CD4-positive, alpha-beta T cell treated with Interferon alpha-2 for 1 hour (primary cell): ENCODE results near the gene PPARG.

Experiments used
- DNase-seq, 2 donors: peaks; one replicate each; pipeline ENCODE4 v3.0.0-alpha.2; 2020 to 2022

PPARG gene

DNA sequence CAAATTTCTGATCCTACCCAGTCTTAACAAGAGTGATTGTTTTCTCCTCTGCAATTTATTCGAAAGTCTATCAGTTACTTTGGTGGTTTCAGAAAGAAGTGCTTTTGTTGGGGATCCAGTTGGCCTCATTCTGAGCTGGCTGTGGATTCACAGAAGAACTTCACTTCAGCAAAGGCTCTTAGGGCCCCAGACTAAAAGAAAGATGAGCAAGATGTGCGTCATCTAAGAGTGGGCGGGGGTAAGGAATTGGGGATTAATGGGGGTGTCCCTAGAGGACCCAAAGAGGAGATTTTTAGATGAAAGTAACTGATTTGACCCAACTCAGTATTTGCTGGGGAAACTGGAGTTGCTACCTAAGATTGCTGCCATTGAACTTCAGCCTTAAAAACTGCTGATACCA is 131.5 kb downstream of the PPARG start:
- DNase-seq = no peak

DNA sequence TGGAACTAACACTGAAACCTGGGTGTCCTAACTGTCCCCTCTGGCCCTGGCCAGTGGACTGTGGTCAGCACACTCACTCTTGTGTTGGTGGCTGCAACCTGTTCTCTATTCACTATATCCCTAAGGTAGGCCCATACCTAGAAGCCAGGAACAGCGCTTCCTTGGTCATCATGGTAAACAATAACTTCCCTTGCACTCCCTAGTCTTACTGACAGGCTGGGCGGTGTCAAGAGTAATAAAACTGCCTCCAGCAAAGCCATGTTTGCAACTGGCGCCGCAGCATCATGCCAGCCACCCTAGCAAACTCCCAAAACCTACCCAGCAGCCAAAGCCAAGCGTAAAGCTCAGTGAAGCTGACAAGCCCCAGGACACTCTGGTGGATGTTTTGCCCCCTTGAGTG is 132.3 kb downstream of the PPARG start:
- DNase-seq = no peak

DNA sequence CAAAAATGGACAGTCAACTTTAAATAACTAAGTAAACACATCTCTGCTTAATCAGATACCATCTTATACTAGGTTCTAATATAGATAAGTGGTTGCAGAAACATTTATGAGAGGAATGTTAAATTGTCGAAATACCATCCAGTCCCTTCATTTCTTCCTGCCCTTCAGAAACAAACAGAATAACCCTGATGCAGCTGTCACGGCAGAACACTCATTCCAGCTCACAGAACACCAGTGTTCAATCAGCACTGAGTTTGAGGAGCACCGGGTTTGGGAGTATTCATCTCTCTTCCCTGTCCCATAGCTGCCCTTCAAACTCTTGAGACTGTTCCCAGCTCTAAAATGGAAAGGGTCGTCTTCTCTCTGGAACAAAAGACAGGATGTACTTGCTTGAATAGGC is 134.3 kb downstream of the PPARG start:
- no peak for DNase-seq

DNA sequence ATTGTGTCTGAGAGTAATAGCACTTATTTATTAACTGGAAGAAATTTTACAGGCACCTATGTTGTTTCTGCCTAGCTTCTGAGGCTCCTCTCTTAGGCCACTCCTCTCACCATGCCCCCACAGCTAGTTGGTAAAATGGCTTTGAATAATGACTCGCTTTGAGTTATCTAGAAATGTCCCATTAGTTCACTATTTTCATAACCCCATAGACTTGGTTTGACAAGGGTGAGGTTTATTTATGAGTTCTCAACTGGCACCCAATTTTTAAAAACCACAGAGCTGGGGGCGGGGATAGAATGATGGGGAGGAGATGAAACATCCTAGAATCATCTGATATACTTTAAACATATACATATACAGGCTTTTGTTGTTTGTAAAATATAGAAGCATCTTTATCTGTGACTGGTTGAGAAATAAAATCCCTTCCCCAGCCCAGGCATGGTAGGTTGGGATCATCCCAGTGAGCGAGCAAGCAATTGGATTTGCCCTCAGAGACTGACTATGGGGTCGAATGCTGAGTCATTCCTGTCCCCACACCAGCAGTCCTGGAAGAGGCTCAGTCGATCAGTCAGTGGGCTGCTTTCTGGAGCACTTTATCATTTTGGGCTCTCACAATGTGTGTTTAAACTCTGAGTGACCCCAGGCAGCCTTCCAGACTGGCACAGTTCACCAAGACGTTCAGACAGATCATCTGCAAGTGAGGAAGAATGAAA is 135.2 kb downstream of the PPARG start:
- DNase-seq = no peak

DNA sequence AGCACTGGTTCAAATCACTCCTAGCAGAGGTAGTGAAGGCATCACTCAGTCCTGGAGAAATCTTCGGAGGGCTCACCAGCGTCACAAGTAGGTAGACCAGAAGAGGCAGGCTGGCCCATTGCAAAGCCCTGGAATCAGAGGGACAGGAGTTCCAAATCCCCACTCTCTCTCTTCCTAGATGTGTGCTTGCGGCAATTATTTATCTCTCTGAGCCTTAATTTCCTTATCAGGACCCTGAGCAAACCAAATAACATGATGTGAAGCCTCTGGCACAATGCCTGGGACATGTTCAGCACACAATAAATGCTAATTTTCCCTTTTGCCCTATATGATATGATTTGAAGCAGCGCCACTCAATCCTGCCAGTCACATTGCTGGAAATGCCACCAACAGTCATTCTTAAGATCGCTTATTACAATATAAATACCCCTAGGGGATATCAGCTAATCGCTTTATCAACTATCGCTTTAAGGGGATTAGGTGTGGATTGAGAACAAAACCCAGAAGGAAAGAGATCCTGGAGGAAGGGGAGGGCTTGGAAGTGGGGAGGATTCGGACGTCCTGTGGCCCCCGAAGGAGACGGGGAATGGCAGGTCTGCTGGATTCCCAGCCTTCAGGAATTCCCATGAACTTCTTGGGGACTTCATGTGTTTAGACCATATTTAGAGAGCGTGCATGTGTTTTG is 135.9 kb downstream of the PPARG start:
- DNase-seq = no peak

DNA sequence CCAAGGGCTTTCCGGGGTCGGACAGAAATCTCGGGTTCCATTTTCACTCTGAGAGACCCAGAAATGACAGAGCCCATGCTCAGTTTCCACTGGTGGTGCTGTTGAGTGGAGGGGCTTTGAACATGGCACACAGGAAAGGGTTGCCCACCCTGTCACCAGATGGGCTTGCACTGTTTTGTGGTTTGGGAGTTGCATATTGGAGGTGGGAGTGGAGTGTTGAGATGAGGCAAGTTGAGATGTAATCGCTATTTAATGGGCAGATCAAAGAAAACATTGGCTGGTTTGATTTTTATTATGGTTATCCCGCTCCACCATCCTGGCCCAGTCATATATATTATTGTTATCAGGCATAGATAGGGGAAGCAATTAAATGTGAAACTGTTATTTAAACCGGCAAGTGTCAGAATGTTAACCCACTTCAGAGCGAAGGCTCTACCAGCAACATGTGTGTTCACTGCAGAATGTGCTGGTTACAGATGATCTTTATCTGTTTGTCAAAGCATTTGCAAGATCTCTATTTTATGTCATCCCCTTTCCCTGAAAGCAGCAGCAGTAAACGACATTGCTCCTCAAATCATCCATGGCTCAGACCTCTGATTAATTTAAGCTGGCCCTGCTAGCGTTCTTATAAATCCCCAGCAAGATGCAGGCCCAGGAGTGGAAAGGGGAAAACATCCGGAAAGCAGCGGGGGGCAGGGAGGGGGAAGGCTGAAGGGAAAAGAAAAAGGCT is 137.1 kb downstream of the PPARG start:
- no peak for DNase-seq

DNA sequence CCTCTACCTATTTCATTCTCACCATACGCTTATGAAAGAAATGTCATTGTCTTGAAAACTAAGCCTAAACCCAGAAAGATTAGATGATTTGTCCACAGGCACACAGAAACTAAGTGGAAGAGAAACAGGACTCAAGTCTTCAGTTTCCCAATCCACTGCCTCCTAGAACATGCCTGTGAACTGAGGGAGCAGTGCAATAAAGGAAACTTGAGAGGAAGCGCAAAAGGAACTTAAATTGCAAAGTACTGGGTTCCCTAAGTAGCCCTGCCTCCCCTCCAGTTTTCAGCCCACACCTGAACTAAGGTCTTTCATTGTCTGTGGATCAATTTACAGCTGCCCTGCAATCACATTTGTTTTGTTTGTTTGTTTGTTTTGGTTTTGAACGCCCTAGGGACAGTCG is 138.7 kb downstream of the PPARG start:
- DNase-seq = no peak

DNA sequence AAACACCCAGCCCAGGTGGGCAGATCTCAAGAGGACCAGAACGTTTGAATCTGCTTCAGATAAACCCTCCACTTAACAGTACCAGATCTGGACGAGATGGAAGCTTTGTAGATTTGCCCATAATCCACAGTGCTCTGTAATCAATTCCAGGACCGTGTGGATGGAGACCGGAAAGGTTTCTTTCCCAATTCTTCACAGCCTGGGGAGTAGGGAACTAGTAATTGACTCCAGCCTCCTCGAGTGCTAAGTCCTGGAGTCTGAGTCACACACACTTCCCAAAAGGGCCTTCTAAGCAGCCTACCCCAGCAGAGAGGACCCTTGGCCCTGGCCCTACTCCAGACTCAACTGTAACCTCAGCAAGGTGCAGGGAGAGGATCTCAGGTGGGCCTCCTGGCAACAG is 139.3 kb downstream of the PPARG start:
- DNase-seq = no peak

DNA sequence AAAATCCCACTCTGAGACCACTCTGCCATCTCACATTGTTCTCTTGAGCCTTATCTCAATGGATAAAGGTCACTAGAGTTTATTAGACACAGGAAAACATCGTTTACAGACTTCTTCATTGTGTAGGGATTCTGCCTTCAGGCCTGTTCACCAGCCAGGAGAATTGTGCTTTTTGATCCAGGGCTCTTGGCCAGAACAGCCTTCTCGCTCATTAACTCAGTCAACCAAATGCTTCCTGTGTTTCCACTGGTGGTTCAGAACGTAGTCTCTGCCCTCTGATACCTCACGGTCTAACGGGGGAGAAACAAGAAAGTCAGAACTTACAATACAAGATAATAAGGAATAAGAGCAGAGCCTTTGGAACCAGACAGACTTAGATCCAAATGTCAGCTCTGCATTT is 141.2 kb downstream of the PPARG start:
- no peak for DNase-seq

DNA sequence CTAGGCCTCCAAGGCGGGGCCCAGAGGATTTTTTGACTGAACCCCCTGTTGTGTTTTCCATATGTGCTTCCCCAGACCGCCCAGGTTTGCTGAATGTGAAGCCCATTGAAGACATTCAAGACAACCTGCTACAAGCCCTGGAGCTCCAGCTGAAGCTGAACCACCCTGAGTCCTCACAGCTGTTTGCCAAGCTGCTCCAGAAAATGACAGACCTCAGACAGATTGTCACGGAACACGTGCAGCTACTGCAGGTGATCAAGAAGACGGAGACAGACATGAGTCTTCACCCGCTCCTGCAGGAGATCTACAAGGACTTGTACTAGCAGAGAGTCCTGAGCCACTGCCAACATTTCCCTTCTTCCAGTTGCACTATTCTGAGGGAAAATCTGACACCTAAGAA is 145.0 kb downstream of the PPARG start:
- no peak for DNase-seq

DNA sequence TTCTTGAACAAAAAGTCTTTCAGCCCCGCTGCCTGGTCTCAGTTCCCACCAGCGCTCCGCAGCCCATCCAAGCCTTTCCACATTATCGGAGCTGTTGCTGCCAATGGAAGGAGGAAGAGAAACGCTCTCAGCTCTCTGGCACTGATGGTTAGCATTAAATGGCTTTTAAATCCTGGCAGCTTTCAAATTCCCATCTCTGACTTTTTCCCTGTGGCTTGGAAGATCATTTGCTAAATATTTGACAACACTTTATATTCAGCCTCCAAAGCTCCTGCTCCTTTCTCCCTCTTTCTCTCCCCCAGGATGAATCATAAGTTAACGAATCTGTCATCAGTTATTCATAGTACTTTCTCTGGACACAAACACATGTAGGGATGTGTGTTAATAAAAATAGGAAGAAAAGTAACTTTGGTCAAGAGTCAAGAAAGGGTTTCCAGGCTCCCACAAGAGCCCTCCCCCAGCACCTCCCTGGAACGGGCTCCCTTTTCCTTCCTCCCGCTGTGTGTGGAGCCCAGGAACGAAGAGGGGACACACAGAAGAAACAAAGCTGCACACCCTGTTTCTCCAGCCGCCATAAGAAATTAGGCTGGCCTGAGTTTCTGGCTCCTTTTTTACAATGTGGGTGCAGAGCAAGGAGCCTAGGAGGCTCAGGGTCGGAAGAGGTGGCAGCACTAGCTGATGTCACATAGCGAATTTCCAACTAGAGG is 147.8 kb downstream of the PPARG start:
- no peak for DNase-seq

DNA sequence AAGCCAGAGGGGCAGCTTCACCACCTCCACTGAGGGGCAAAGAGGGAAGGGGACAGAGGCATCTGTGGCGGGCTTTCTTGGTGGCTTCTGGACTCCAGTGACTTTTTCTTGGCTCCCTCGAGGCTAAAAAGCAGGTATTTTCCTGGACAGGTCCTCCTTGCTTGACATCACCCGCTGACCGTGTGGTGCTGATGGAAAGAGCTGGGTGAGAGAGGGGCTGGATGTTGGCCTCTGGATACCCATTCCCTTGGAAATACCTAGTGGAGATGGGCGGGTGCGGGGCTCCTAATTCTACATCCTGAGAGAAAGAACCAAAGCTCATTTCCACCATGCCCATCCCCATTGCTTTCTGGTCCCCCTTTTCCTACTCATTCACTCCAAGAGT is 148.3 kb downstream of the PPARG start:
- DNase-seq = no peak

DNA sequence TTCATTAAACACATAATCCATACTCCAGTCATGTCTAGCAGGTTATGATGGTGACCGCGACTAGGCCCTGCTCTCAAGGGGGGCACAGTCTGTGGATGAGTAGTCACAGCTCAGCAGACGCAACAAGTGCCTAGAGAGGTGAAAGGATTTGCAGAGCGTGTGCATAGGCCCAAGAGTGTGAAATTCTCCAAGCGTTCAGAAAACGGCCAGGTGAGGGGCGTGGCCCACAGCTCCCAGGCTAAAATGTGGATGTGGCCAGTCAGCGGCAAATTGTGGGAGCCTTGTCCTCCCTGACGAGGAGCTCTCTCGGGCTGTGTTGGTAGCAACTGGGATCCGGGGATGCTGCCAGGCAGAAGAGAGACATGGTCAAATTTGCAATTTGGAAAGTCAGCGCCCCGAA is 149.0 kb downstream of the PPARG start:
- DNase-seq = no peak

DNA sequence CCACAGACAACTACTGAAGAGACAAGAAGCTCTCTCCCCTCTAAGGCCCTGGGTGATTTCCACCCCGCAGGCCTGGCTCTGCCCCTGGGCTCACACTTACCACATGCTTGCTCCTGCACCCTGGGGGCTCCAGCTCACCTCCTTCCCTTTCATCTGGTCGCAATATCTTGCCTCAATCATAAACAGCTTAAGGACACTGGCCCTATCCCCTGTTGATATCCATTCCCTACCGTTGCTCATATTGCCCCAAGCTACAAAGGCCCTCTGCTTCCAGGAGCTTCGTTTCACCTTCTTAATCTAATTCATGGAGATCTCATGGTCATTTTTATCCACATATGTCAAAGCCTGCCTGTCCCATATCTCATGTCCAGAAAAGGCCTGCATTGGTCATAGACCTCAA is 149.4 kb downstream of the PPARG start:
- DNase-seq = no peak

DNA sequence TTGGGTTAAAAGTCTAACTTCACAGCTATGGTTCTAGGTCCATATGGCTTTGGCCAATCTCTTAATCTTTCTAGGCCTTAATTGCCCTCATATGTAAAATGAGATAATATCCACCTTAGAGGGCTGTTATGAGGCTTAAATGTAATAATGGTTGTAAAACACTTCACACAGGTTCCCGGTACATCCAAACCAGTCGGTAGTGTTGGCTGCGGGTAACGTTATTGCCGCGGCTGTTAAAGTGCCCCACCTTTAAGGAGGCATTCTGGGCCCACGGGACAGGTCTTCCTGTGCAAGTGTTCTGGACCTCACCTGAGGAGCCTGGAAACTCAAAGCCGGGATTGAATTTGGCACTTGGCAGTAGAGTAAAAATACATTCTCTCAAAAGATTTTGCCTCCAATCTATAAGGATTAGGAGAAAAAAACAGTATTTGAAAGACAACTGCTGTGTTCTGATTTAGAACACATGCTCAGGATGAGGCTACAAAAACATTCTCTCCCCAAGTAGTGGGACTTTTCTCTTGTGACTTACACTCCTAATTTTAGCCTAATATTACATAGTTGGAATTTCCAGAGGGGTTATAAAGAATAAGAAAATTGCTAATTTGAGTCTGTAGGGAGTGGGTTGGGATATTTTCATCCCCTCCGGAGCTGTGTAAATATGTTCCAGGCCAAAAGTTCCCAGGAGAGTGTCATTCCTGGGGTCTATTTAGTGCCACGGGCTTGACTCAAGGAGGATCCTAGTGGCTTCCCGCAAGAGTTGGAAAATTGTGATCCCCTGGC is 150.5 kb downstream of the PPARG start:
- no peak for DNase-seq

DNA sequence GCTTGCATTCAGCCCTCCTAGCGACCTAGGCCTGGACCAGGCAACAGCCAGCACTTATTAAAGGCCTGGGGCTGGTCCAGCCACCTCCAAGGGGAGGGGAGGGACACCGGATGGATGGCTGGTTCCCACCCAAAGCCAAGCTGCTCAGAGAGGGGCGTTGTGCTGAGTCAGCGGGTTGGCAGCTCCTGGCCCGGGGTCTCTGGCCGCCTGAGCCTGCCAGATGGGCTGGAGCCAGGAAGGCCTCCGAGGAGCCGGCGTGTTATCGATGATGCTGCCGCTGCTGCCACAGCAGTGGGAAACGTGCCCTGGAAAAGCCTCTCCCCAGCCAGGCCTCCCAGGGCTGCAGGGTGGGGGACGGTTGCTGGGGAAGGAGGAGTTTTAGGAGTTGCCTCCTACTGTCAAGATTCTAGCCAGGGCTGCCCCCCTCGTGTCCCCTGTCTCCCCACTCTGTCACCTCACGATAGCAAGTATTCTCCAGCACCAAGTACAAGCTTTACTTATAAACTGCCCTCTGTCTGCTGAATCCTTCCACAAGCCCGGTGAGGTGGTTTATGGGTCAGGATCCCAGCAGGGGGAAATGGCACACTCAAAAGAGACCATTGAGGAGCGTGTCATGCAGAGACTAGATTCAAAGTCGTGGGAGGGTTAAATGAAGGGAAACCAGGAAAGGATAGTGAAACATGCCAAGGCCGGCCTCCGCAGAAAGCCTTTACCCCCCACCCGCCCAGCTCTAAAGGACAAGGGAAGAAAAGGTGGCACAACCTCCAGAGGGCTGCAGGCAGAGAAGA is 152.3 kb downstream of the PPARG start:
- DNase-seq = no peak

DNA sequence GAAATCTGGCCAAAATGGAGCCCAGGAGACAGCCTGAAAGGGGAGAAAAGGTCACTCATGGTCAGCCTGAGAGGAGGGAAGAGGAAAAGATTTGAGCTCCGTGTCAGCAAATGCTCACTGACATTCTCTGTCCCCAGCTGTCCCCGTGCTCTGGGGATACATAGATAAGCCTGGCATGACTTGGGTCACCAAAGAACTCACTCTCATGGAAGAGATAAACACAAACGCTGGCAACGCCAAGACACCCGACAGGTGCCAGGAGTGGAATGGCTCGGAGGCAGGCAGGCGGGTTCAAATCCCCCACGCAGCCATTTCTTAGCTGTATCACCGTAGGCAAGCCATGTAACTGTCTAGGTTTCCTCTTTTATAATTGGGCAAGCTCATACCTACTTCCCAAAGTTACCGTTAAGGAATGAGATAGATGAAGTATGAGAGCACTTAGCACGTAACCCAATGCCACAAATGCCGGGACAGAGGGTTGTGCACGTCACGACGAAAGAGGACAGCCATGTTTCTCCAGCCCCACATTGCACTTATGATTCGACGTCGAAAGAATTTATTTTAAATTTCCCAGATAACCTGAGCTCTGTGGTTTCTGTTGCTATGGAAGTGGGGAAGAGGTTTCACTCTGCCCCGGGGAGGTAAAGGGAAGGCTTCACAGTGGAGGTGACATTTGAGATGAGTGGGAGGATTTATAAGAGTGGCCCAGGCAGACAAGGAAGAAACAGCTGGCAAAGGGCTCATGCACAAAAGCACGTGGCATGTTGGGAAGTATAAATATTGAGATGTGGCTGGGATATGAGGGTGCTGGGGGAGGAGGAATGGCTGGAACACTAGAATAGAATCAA is 154.0 kb downstream of the PPARG start:
- DNase-seq = no peak

DNA sequence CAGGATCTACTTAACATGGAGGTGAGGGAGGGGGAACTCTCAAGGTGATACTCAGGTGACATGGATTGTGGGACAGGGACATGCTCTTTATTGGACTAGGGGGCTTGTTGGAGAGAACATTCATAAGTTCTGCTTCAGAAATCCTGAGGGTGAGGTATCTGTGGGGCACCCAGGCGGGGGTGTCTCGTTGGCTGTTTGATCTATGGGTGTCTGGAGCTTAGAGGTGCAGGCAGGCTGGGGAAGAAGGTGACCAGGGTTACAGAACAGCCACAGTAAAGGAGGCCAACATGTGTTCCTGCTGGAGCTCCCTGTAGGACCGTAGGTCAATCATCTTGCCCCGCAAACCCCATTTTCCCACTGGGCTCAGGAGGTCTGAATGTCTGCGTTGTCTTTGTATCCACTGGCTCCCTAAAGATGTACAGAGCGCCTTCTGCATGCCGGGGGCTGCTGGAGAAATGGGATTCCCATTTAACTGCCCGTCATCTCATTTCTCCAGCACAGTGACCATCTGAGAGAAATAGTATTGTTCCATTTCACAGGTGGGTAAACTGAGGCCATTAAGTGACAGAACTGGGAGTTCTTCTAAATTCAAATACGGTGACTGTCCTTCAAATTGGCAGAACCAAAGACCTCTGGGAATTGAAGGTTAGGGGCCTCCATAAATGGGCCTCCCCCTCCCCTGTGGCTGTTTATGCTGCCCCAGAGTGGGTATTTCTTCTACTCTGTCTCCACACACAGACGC is 155.1 kb downstream of the PPARG start:
- no peak for DNase-seq

DNA sequence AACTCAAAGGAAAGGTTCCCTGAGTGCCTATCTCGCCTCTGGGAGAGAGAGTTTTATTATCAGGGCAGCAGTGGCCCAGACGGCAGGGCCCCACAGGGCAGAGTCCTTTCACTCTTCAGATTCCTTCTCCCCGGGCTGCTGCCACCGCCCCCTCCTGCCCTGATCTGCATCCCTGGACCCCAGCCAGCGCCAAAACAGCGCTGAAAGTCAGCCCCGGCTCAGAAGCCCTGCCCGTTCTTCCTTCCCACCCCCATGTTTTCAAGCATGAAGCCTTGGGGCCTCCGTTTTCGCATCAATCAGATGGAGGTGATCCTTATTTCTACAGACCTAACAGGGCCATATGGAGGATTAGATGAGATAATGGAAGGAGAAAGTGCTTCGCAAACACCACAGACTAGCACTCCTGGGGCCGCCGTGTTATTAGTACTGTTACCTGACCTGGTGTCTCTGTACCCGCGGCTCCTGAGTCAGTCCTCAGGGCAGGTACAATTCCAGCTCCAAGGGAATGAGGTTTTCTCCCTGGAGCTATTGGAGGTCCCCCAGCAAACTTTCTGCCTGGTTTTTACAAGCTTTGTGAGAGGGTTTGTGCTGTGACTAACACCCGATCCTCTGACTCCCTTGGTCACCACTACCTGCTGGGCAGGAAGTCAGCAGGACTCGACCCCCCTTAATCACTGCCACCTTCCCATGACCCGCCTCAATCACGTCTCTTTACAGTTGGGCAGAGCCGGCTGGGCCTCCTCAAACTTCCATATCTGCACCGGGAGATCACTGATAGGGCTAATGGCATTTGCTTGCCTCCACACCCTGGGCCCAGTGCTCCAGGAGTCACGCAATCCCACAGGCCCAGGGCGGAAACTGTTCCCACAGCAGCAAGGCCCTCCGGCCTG is 156.0 kb downstream of the PPARG start:
- no peak for DNase-seq
